ENCODE measurements around the gene PTGDS. TPM values are rescaled to one million over a fixed set of nuclear protein-coding genes. Genes with fewer than 3 reads are reported as not detected.

The PTGDS gene
- total and polyA plus RNA-seq, 5 donors = 3,127 to 6,981 (median 5,038) TPM

DNA sequence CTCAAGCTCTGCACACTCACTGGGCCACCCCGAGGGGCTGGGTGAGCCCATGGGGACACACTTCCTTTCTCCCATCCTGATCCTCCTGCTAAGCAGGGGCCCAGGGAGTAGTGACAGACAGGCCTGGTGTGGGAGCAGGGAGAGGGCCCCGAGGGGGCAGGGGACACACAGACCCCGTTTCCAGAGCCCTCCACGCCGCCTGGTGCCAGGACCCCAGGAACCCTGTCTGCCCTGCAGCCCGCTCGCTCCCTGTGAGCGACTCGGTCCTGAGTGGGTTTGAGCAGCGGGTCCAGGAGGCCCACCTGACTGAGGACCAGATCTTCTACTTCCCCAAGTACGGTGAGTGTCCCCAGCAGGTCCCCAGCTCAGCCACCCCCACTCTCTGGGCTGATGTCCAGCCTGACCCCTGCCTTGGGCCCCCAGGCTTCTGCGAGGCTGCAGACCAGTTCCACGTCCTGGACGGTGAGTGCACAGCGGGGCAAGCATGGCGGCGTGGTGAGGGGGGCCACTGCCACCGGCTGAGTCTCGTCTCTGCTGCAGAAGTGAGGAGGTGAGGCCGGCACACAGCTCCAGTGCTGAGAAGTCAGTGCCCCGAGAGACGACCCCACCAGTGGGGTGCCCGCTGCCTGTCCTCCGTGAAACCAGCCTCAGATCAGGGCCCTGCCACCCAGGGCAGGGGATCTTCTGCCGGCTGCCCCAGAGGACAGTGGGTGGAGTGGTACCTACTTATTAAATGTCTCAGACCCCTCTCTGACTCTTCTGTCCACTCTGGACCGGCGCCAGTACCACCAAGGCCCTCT lies 30.9 kb upstream of the PTGDS start:
- intact Hi-C loops (cut with DNase I) = loop anchor here in 3 of 4 donors (5.0 to 10.0 kb wide), 7 partner anchors 36 to 152 kb away; partner anchors contain the start of genes ABCA2 (in 1 of the 3), AJM1 (in 1 of the 3), CCDC183 (in 1 of the 3) and FUT7 (in 1 of the 3)
- DNase-seq (peak in 2 of 3 donors; percentile 60 to 71), ATAC-seq (no peak)
- Histone ChIP-seq H3K9me3 (ENCODE audit: control insufficient read depth, low read length) (no peaks in the 10 kb centered on the region), H3K4me1 (ENCODE audit: control insufficient read depth, insufficient read depth, low read length) (no peaks in the 10 kb centered on the region), H3K27ac (ENCODE audit: low read length) (no peak overlapping the region), H3K27me3 (ENCODE audit: control insufficient read depth, insufficient read depth) (no peaks in the 10 kb centered on the region), H3K4me3 (ENCODE audit: low read length) (no peak overlapping the region)
- WGBS = 76% methylated on average over 27 of the region's 27 CpGs

DNA sequence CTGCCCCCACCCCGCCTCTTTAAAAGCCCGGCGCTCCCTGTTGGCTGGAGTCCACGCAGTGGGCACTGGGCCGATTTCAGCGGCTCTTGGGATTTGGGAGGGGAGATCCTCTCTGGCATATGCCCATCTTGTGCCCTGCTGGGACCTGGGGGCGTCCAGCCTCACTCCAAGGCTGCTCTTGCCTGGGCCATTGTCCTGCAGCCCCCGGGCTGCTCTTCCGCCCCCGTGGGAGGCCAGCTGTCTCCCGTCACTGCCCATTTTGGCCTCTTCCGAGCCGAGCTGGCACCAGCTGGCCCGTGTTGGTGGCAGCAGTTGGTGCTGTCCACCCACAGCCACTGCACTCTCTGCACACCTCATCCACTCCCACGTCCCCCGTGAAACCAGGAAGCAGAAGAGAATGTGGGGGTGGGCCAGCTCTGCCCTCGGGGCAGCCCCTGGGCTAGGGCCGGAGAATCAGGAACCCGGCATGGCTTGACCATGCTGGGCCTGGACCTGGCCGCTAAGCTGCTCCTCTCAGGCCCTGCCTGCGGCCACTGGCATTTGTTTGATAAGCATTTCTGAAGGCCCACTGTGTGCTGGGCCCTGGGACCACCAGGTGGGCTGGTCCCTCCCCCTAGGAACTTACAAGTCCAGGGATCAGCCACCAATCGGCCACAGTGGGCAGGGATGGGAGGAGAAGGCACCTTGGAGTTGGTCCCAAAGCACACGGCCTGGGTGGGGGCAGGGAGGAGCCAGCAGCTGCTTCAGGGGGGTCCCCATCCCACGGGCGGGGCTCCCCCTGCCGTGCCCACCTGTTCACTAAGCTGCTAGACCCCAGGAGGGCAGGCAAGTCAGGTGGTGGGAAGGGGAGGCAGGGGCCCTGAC lies 30.0 kb upstream of the PTGDS start:
- ATAC-seq = no peak
- H3K4me3 ChIP-seq (ENCODE audit: low read length) = no peak overlapping the region

DNA sequence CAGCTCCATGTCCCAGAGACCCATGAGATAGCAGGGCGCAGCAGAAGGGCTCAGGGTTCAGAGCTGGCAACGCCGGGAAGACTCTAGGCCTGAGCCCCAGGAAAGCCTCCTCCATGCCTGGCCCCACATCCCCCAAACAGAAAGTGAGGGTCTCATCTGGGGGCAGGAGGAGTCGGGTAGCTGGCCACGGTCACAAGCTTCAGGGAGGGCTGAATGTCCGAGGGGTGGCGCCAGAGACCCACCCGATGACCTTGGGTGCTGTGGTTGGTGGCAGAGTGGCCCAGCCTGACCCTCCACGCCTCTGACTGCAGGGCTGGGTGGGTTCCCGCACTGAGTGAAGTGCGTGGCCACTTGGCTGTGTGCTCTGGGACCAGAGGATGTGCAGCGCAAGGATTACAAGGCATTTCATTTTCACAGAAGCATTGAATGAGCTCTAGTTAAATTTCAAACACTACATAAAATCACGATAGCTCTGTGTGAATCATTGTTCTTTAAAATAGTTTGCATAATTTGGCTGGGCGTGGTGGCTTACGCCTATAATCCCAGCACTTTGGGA lies 29.3 kb upstream of the PTGDS start:
- 26% methylated on average over 15 of the region's 15 CpGs for WGBS
- H3K9me3 ChIP-seq (ENCODE audit: control insufficient read depth, low read length) = no peaks in the 10 kb centered on the region
- intact Hi-C loops (cut with DNase I) = loop anchor here in 3 of 4 donors (5.0 to 10.0 kb wide), 7 partner anchors 34 to 153 kb away; partner anchors contain the start of genes ABCA2 (in 1 of the 3), AJM1 (in 1 of the 3), CCDC183 (in 1 of the 3) and FUT7 (in 1 of the 3)
- DNase-seq = peak; percentile 78 to 90 (median 88)
- no peaks in the 10 kb centered on the region for H3K4me1 ChIP-seq (ENCODE audit: control insufficient read depth, insufficient read depth, low read length)
- no peak overlapping the region for H3K4me3 ChIP-seq (ENCODE audit: low read length)
- peak in 1 of 2 donors; percentile 12 for ATAC-seq
- H3K27ac ChIP-seq (ENCODE audit: low read length) = peak overlapping the region; percentile 15
- H3K27me3 ChIP-seq (ENCODE audit: control insufficient read depth, insufficient read depth) = no peaks in the 10 kb centered on the region

More for the DNA sequence above, 30.0 kb upstream of the PTGDS start:
- WGBS = 44% methylated on average over 26 of the region's 26 CpGs
- intact Hi-C loops (cut with DNase I) = loop anchor here in 3 of 4 donors (5.0 to 10.0 kb wide), 7 partner anchors 35 to 152 kb away; partner anchors contain the start of genes ABCA2 (in 1 of the 3), AJM1 (in 1 of the 3), CCDC183 (in 1 of the 3) and FUT7 (in 1 of the 3)
- no peaks in the 10 kb centered on the region for H3K9me3 ChIP-seq (ENCODE audit: control insufficient read depth, low read length)
- H3K27me3 ChIP-seq (ENCODE audit: control insufficient read depth, insufficient read depth) = no peaks in the 10 kb centered on the region
- peak in 2 of 3 donors; percentile 72 to 78 for DNase-seq
- H3K4me1 ChIP-seq (ENCODE audit: control insufficient read depth, insufficient read depth, low read length) = no peaks in the 10 kb centered on the region
- H3K27ac ChIP-seq (ENCODE audit: low read length) = peak overlapping the region; percentile 15

DNA sequence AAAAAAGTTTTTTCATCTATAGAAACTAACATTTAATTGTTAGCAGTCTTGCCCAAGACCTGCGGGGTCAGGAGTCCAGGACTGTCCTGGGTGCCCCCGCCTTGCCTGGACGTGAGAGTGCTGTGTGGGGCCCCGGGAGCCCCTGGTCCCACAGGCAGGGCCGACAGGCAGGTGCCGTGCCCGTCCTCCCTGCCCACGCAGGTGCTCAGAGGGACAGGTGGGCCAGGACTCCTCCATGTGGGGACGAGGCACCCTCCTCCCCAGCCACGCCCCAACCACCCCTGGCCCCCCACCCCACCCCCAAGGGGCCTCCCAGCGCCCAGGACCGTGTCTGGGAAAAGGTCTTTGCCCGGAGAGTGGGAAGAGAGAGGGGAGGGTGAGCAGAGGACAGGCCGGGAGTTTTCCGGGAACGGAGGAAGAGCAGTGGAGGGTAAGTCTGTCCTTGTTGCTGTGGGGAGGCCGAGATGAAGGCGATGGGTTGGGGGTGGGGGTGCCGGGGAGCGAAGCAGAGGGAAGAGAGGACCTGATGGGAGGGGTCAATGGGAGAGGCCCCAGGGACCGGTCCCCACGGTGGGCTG lies 28.0 kb upstream of the PTGDS start:
- intact Hi-C loops (cut with DNase I) = loop anchor here in 3 of 4 donors (5.0 to 10.0 kb wide), 7 partner anchors 33 to 155 kb away; partner anchors contain the start of genes ABCA2 (in 1 of the 3), AJM1 (in 1 of the 3), CCDC183 (in 1 of the 3) and FUT7 (in 1 of the 3)
- WGBS = 17% methylated on average over 21 of the region's 22 CpGs
- Histone ChIP-seq H3K4me3 (ENCODE audit: low read length) (peak overlapping the region; percentile 52), H3K27me3 (ENCODE audit: control insufficient read depth, insufficient read depth) (no peaks in the 10 kb centered on the region), H3K4me1 (ENCODE audit: control insufficient read depth, insufficient read depth, low read length) (no peaks in the 10 kb centered on the region), H3K27ac (ENCODE audit: low read length) (peak overlapping the region; percentile 59), H3K9me3 (ENCODE audit: control insufficient read depth, low read length) (no peaks in the 10 kb centered on the region)
- DNase-seq = peak in 2 of 3 donors; percentile 57 to 63
- ATAC-seq = no peak

- H3K27ac ChIP-seq (ENCODE audit: low read length) = peak overlapping the region; percentile 59
- WGBS = 2% methylated on average over 63 of the region's 63 CpGs
- intact Hi-C loops (cut with DNase I) = loop anchor here (5.0 to 10.0 kb wide), 7 partner anchors 32 to 155 kb away; partner anchors contain the start of genes ABCA2 (in 2 of the 4), AJM1 (in 1 of the 4), CCDC183 (in 1 of the 4) and FUT7 (in 1 of the 4)
- ATAC-seq = peak; percentile 85
- peak; percentile 93 to 98 (median 97) for DNase-seq
- no peaks in the 10 kb centered on the region for H3K4me1 ChIP-seq (ENCODE audit: control insufficient read depth, insufficient read depth, low read length)
- H3K9me3 ChIP-seq (ENCODE audit: control insufficient read depth, low read length) = no peaks in the 10 kb centered on the region
- H3K27me3 ChIP-seq (ENCODE audit: control insufficient read depth, insufficient read depth) = no peaks in the 10 kb centered on the region
- peak overlapping the region; percentile 52 for H3K4me3 ChIP-seq (ENCODE audit: low read length)
These were observed 27.3 kb upstream of the PTGDS start for GRCh38 chr9:136949817-136950655.

DNA sequence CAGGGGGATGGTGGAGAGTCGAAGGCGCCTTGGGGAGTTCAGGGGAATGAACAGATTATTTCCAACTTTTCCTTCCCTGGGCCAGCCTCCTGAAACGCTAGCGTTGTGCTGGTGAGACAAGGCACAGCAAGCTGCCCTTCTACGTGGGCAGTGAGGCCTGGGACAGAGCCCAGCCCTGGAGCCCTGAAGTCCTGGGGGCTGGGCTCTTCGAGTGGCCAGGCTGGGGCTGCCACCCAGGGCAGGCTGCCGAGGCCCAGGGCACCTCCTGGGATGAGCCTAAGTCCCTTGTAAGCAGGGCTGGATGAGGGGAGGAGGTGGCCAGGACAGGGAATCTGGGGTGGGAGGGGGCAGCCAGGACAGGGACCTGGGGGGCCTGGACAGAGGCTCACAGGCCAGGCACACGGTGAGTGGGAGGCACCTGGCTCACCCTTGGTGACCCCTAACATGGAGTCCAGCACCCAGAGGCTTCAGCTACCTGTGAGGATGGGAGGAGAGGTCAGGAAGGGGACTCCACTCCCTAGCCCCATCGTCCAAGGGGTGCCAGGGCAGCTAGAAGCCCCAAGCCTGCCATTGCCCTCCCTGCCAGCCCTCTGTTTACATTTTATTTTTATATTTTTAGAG lies 26.5 kb upstream of the PTGDS start:
- Histone ChIP-seq H3K27me3 (ENCODE audit: control insufficient read depth, insufficient read depth) (no peaks in the 10 kb centered on the region), H3K4me1 (ENCODE audit: control insufficient read depth, insufficient read depth, low read length) (no peaks in the 10 kb centered on the region), H3K4me3 (ENCODE audit: low read length) (no peak overlapping the region), H3K9me3 (ENCODE audit: control insufficient read depth, low read length) (no peaks in the 10 kb centered on the region), H3K27ac (ENCODE audit: low read length) (peak overlapping the region; percentile 56)
- intact Hi-C loops (cut with DNase I) = loop anchor here in 1 of 4 donors (5.0 kb wide), 1 partner anchor 77 kb away; the partner anchor contains the start of gene ABCA2
- 38% methylated on average over 9 of the region's 9 CpGs for WGBS
- DNase-seq = peak in 2 of 3 donors; percentile 69 to 75
- ATAC-seq = peak; percentile 1 to 23

GRCh38 chr9:136951541-136952320 lies 25.6 kb upstream of the PTGDS start, which contains the start of gene LCN12:
LCN12 (plus strand) TSS chr9:136952273; CDS start chr9:136952328, 55 bp downstream.
- Histone ChIP-seq H3K27me3 (ENCODE audit: control insufficient read depth, insufficient read depth) (no peaks in the 10 kb centered on the region), H3K9me3 (ENCODE audit: control insufficient read depth, low read length) (no peaks in the 10 kb centered on the region), H3K4me1 (ENCODE audit: control insufficient read depth, insufficient read depth, low read length) (no peaks in the 10 kb centered on the region), H3K4me3 (ENCODE audit: low read length) (no peak within 1 kb of the TSS), H3K27ac (ENCODE audit: low read length) (peak within 1 kb of the TSS; percentile 21)
- WGBS = 80% methylated on average over 14 of the region's 14 CpGs
- DNase-seq (peak in 2 of 3 donors; percentile 58 to 61), ATAC-seq (no peak)
- intact Hi-C loops (cut with DNase I) = loop anchor here in 1 of 4 donors (5.0 kb wide), 1 partner anchor 76 kb away; the partner anchor contains the start of gene ABCA2

GRCh38 chr9:136952321-136952850 lies 24.9 kb upstream of the PTGDS start:
- WGBS = 52% methylated on average over 15 of the region's 15 CpGs
- Histone ChIP-seq H3K4me1 (ENCODE audit: control insufficient read depth, insufficient read depth, low read length) (no peaks in the 10 kb centered on the region), H3K27ac (ENCODE audit: low read length) (peak overlapping the region; percentile 6), H3K27me3 (ENCODE audit: control insufficient read depth, insufficient read depth) (no peaks in the 10 kb centered on the region), H3K9me3 (ENCODE audit: control insufficient read depth, low read length) (no peaks in the 10 kb centered on the region), H3K4me3 (ENCODE audit: low read length) (no peak overlapping the region)
- intact Hi-C loops (cut with DNase I) = loop anchor here in 1 of 4 donors (5.0 kb wide), 1 partner anchor 75 kb away; the partner anchor contains the start of gene ABCA2
- DNase-seq = peak in 2 of 3 donors; percentile 74 to 76
- ATAC-seq = no peak

Data from right cardiac atrium (tissue), 5 donors.